Ovary (tissue), 9 donors: ENCODE data around the gene ZNF710. TPM values are rescaled to one million over a fixed set of nuclear protein-coding genes. Genes with fewer than 3 reads are reported as not detected.

Source experiments
- DNase-seq, 5 donors: peaks; one replicate each; pipeline ENCODE4 v3.0.0-alpha.2; 2019 to 2020
- H3K27ac ChIP-seq, 2 donors: fragments of 200-600 bp; one replicate each; pipeline versions ENCODE4 v1.5.1 to v1.8.0; 2019 to 2022
- H3K27me3 ChIP-seq: fragments of 200-600 bp; one replicate; pipeline ENCODE4 v1.8.0; 2022
- H3K36me3 ChIP-seq: fragments of 200-600 bp; sonication (generic); one replicate; pipeline ENCODE4 v1.5.1; 2019
- H3K4me1 ChIP-seq: one replicate; pipeline ENCODE4 v1.8.1; 2013; ENCODE audit warnings: mild to moderate bottlenecking, moderate library complexity; ENCODE audit not compliant: insufficient read depth
- H3K4me3 ChIP-seq: fragments of 200-600 bp; sonication (generic); one replicate; pipeline ENCODE4 v1.5.1; 2017
- H3K9me3 ChIP-seq, 2 donors: fragments of 200-600 bp in 1 of 2; sonication (generic) in 1 of 2; one replicate each; pipeline versions ENCODE4 v1.5.1 to v1.8.1; 2013 to 2019; ENCODE audit warnings: mild to moderate bottlenecking in 1 of 2, moderate library complexity in 1 of 2
- CTCF ChIP-seq, 3 donors: fragments of 450-650 bp in 2 of 3; fragments of 200-600 bp in 1 of 3; IDR thresholded peaks; one replicate each; pipeline versions ENCODE4 v1.5.1 to v1.8.0; 2016 to 2022; ENCODE audit warnings: antibody characterized with exemption in 3 of 3, mild to moderate bottlenecking in 1 of 3
- EP300 ChIP-seq: sonication (generic); formaldehyde crosslinking; IDR thresholded peaks from one replicate; pipeline ENCODE4 v1.6.1; 2017; ENCODE audit warnings: antibody characterized with exemption
- POLR2A ChIP-seq: fragments of 450-650 bp; IDR thresholded peaks from one replicate; pipeline ENCODE4 v1.6.1; 2017; ENCODE audit warnings: antibody characterized with exemption, mild to moderate bottlenecking, moderate library complexity
- whole genome bisulfite sequencing, 3 donors: extraction: QIAGEN DNeasy Blood & Tissue Kit in 1 of 3; methylation state at CpG; one replicate each; pipeline versions ENCODE4 v1.1.5 to v1.1.7; 2013 to 2017; 5-methylcytosine and 5-hydroxymethylcytosine counted together
- intact Hi-C, 4 donors: fragments of 100-400 bp; cut with DNase I; formaldehyde crosslinking; loops; one replicate each; pipeline versions ENCODE4 v1.11.0 to v1.15.1; 2022 to 2023
- polyA plus RNA-seq, 2 donors: library from polyadenylated mRNA; stranded (reverse); fragments of 200-250 nt in 1 of 2; fragments of 350-450 nt in 1 of 2; fragmentation: Illumina TruSeq in 1 of 2; extraction: RNeasy Lipid Tissue Mini Kit (QIAGEN cat#74804) in 1 of 2; gene quantifications; one replicate each; pipeline ENCODE4 v1.2.3, GENCODE V29; 2013 to 2014
- total RNA-seq, 7 donors: library from RNA; depleted of rRNA in 2 of 7; stranded (reverse); fragments of >200 nt in 2 of 7; fragmentation: NEBNext Ultra II Directional in 3 of 7; extraction: Animal tissue kit (Norgen Biotek cat#: 25700) in 3 of 7; gene quantifications; one replicate each; pipeline versions ENCODE4 v1.1.0 to v1.2.4, GENCODE V29; 2016 to 2023
- donor health status: DM: no; HTN: no; CAD: no; lungs with moderate emphysema.
- donor health status: DM: no; HTN: no; CAD: no.
- donor health status: Bipolar disorder and iron deficiency.
- donor health status: DM: yes; HTN: yes; CAD: no.
- donor health status: DM: no; HTN: no; CAD: no.
- donor health status: DM: yes; HTN: yes; CAD: no.

The ZNF710 gene
- total and polyA plus RNA-seq, 9 donors = 6.8 to 19.7 (median 14.4) TPM

GRCh38 chr15:90015749-90016148 lies 14.6 kb downstream of the ZNF710 start:
- Histone ChIP-seq H3K27ac (no peak overlapping the region), H3K36me3 (no peaks in the 10 kb centered on the region), H3K9me3 (peaks cover 0 to 4% of the 10 kb centered on the region in 2 donors), H3K4me3 (no peak overlapping the region), H3K27me3 (no peaks in the 10 kb centered on the region), H3K4me1 (peaks cover 2% of the 10 kb centered on the region)
- WGBS, 3 donors = 95 to 98% (median 96%) methylated on average over 8 of the region's 8 CpGs
- no peak for DNase-seq
- TF ChIP-seq CTCF (IDR thresholded peaks at IDR 0.05) (no peak), EP300 (no peak), POLR2A (no peak)
- intact Hi-C loops = no loop called here

- H3K9me3 ChIP-seq = peaks cover 0 to under 1% of the 10 kb centered on the region in 2 donors
- intact Hi-C loops = no loop called here
- 53 to 72% (median 62%) methylated on average over 4 of the region's 4 CpGs for WGBS, 3 donors
- H3K27ac ChIP-seq = no peak overlapping the region
- no peaks in the 10 kb centered on the region for H3K27me3 ChIP-seq
- no peak overlapping the region for H3K4me3 ChIP-seq
- TF ChIP-seq CTCF (IDR thresholded peaks at IDR 0.05) = no peak
- no peak for TF ChIP-seq EP300
- TF ChIP-seq POLR2A = no peak
- peaks cover 2% of the 10 kb centered on the region for H3K4me1 ChIP-seq
- H3K36me3 ChIP-seq = no peaks in the 10 kb centered on the region
- DNase-seq = peak in 1 of 5 donors; percentile 2
Measured at GRCh38 chr15:90016721-90017120, 15.6 kb downstream of the ZNF710 start.

- WGBS, 3 donors = 92 to 95% (median 94%) methylated on average over 17 of the region's 17 CpGs
- DNase-seq = peak in 1 of 5 donors; percentile 2
- TF ChIP-seq EP300 (no peak), POLR2A (no peak), CTCF (IDR thresholded peaks at IDR 0.05) (no peak)
- H3K4me3 ChIP-seq = no peak overlapping the region
- no peaks in the 10 kb centered on the region for H3K27me3 ChIP-seq
- H3K4me1 ChIP-seq = peaks cover 2% of the 10 kb centered on the region
- intact Hi-C loops = no loop called here
- H3K36me3 ChIP-seq = no peaks in the 10 kb centered on the region
- H3K9me3 ChIP-seq = no peaks in the 10 kb centered on the region
- H3K27ac ChIP-seq = no peak overlapping the region
Measured at GRCh38 chr15:90018216-90018831, 17.2 kb downstream of the ZNF710 start.

GRCh38 chr15:90019611-90020010 lies 18.5 kb downstream of the ZNF710 start:
- 83 to 87% (median 84%) methylated on average over 8 of the region's 8 CpGs for WGBS, 3 donors
- no peaks in the 10 kb centered on the region for H3K36me3 ChIP-seq
- intact Hi-C loops = no loop called here
- H3K27me3 ChIP-seq = no peaks in the 10 kb centered on the region
- DNase-seq = peak in 1 of 5 donors; percentile 4
- TF ChIP-seq CTCF (IDR thresholded peaks at IDR 0.05) (no peak), POLR2A (no peak), EP300 (no peak)
- H3K4me3 ChIP-seq = no peak overlapping the region
- peaks cover 6% of the 10 kb centered on the region for H3K4me1 ChIP-seq
- H3K27ac ChIP-seq = no peak overlapping the region
- H3K9me3 ChIP-seq = no peaks in the 10 kb centered on the region
